ENCODE results near the gene LAIR2. TPM values are rescaled to one million over a fixed set of nuclear protein-coding genes. Genes with fewer than 3 reads are reported as not detected.

LAIR2 gene
- total and polyA plus RNA-seq, 2 of the 13 experiments (the other 11 are each of a cell fraction or from before 2014, with no cell fraction given), result 1.3 to 1.9 TPM

DNA sequence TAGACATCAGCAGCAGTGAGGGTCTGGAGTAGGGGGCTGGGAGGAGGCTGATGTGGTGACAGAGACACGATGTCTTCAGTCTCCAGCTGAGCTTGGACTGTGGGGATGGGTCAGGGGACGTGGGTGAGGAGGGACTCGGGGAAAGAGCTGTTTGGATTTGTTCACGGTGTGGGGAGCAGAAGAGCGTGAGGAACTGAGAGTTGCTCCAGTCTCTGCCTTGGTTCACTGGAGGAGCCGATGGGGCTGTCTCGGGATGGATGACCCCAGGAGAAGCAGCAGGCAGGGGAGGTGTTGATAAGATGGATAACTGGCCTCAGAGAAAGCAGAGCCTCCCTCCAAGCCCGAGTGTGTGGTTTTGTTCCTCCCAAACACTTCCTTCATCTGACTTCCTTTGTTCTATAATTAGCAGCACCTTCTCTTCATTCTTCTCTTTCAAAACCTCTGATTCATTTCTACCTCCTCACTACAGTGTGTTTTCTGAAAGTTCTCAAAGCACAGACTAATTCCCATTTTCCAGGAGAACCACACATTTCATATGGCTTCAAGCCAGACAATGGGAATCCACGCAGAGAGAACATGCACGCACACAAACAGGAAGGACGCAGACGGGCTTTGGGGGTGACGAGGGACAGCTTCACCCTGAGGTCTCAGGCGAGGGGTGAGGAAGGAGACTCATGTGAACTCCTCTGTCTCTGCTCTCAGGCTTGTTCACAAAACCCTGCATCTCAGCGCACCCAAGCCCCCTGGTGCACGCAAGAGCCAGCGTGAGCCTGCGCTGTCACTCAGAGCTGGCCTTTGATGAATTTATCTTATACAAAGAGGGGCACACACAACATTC is 18.6 kb downstream of the LAIR2 start:
- FAIRE-seq (no peak), ATAC-seq (no peak), DNase-seq (ENCODE audit: low spot score) (no peak)
- TF ChIP-seq ZFP91 (CRISPR knock-in tag; IDR thresholded peaks at IDR 0.05; ENCODE audit: borderline replicate concordance) (no peak), ZNF343 (CRISPR knock-in tag; IDR thresholded peaks at IDR 0.05) (no peak), DRAP1 (CRISPR knock-in tag; IDR thresholded peaks at IDR 0.05) (no peak), ZNF431 (CRISPR knock-in tag; IDR thresholded peaks at IDR 0.05; ENCODE audit: borderline replicate concordance, low read depth) (no peak), ZSCAN29 (CRISPR knock-in tag; conservative IDR thresholded peaks at IDR 0.05) (no peak), ZNF746 (CRISPR knock-in tag; IDR thresholded peaks at IDR 0.05) (no peak)
- TF ChIP-seq, protein P1, sequence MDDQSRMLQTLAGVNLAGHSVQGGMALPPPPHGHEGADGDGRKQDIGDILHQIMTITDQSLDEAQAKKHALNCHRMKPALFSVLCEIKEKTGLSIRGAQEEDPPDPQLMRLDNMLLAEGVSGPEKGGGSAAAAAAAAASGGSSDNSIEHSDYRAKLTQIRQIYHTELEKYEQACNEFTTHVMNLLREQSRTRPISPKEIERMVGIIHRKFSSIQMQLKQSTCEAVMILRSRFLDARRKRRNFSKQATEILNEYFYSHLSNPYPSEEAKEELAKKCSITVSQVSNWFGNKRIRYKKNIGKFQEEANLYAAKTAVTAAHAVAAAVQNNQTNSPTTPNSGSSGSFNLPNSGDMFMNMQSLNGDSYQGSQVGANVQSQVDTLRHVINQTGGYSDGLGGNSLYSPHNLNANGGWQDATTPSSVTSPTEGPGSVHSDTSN (CRISPR knock-in tag; IDR thresholded peaks at IDR 0.05; ENCODE audit: borderline replicate concordance), result no peak
- H4K20me1 ChIP-seq (ENCODE audit: insufficient read depth, low read length), result no peaks in the 10 kb centered on the region
- CTCF ChIA-PET (ENCODE audit: low intra/inter-chr PET ratio, low total read pairs), result no interaction called here
- no peaks in the 10 kb centered on the region for H3K27me3 ChIP-seq (ENCODE audit: control insufficient read depth in 1 of 2, insufficient read depth in 2 of 2, low read length in 2 of 2)
- no peak overlapping the region for H3K4me3 ChIP-seq (replicated peaks in 1 of 3; ENCODE audit: insufficient read depth in 1 of 3, low read depth in 2 of 3, low read length in 3 of 3)
- H3K4me1 ChIP-seq (ENCODE audit: insufficient read depth, low read length), result peaks cover 15% of the 10 kb centered on the region
- 55% methylated on average over 13 of the region's 18 CpGs for WGBS (ENCODE audit: low lambda C conversion rate)
- POLR2A ChIA-PET, result no interaction called here
- BruUV-seq (replicated peaks), result no TSS peak
- H3K27ac ChIP-seq (ENCODE audit: extremely low read length, insufficient read depth, low read length), result no peak overlapping the region
- no peaks in the 10 kb centered on the region for H3K9me3 ChIP-seq (ENCODE audit: low read length)
- H3K36me3 ChIP-seq (replicated peaks in 1 of 2; ENCODE audit: control insufficient read depth in 1 of 2, insufficient read depth in 2 of 2, low read length in 2 of 2), result no peaks in the 10 kb centered on the region
- intact Hi-C loops (cut with micrococcal nuclease; ENCODE audit: unreplicated experiment), result no loop called here
- no peak overlapping the region for H3K4me2 ChIP-seq (ENCODE audit: low read depth, low read length)
- in situ Hi-C loops (cut with HindIII; ENCODE audit: extremely low pct_ligation_motif_present, low pct_unique_long_range_greater_than_20kb), result no loop called here
- H3K79me2 ChIP-seq (ENCODE audit: insufficient read depth, low read length), result no peaks in the 10 kb centered on the region
- no peak overlapping the region for H2AFZ ChIP-seq (ENCODE audit: low read length)
- no peak overlapping the region for H3K9ac ChIP-seq (ENCODE audit: insufficient read depth, low read depth, low read length)
